SK-N-SH treated with all-trans-retinoic acid at 6 μM for 48 hours (cell line): ENCODE measurements around the gene ACOT7.

Experiments used
- ATAC-seq: fragments of 200-7000 bp; cut with Tn5 transposase; 3 replicates; pipeline ENCODE4 v1.9.1; 2020; ENCODE audit warnings: mild to moderate bottlenecking, moderate library complexity
- ARNTL ChIP-seq: fragments of 450-650 bp; formaldehyde crosslinking; IDR thresholded peaks from 2 replicates; pipeline ENCODE4 v1.5.0; 2020; ENCODE audit warnings: low read depth, mild to moderate bottlenecking, moderate library complexity, borderline replicate concordance
- BACH2 ChIP-seq: fragments of 250-450 bp; sonication (Bioruptor Pico); IDR thresholded peaks from 2 replicates; pipeline ENCODE4 v1.9.0; 2021; ENCODE audit warnings: mild to moderate bottlenecking, borderline replicate concordance
- CSDC2 ChIP-seq: fragments of 250-450 bp; sonication (Bioruptor Pico); IDR thresholded peaks from 2 replicates; pipeline ENCODE4 v1.5.0; 2020; ENCODE audit warnings: mild to moderate bottlenecking, moderate library complexity
- ESRRG ChIP-seq: fragments of 250-450 bp; sonication (Bioruptor Pico); IDR thresholded peaks from 2 replicates; pipeline ENCODE4 v1.6.1; 2021; ENCODE audit warnings: mild to moderate bottlenecking
- ISL1 ChIP-seq: fragments of 250-450 bp; sonication (Bioruptor Pico); IDR thresholded peaks from 2 replicates; pipeline ENCODE4 v2.1.2; 2022; ENCODE audit warnings: mild to moderate bottlenecking, moderate library complexity
- PPARA ChIP-seq: fragments of 250-450 bp; sonication (Bioruptor Pico); IDR thresholded peaks from 2 replicates; pipeline ENCODE4 v1.5.0; 2020; ENCODE audit warnings: mild to moderate bottlenecking, borderline replicate concordance
- RARB ChIP-seq: fragments of 250-450 bp; sonication (Bioruptor Pico); IDR thresholded peaks from 2 replicates; pipeline ENCODE4 v1.8.0; 2021; ENCODE audit warnings: mild to moderate bottlenecking, moderate library complexity
- SNAI2 ChIP-seq: fragments of 250-450 bp; sonication (Bioruptor Pico); IDR thresholded peaks from 2 replicates; pipeline ENCODE4 v1.5.0; 2020; ENCODE audit warnings: mild to moderate bottlenecking, moderate library complexity
- TCF4 ChIP-seq: fragments of 250-450 bp; sonication (Bioruptor Pico); IDR thresholded peaks from 2 replicates; pipeline ENCODE4 v1.8.0; 2021; ENCODE audit warnings: mild to moderate bottlenecking, moderate library complexity, borderline replicate concordance
- TOX ChIP-seq: fragments of 250-450 bp; sonication (Bioruptor Pico); IDR thresholded peaks from 2 replicates; pipeline ENCODE4 v1.8.0; 2021; ENCODE audit warnings: mild to moderate bottlenecking, moderate library complexity, borderline replicate concordance
- ZFP3 ChIP-seq: fragments of 250-450 bp; sonication (Bioruptor Pico); IDR thresholded peaks from 2 replicates; pipeline ENCODE4 v1.5.0; 2020; ENCODE audit warnings: mild to moderate bottlenecking, moderate library complexity
- ZFP30 ChIP-seq: fragments of 450-650 bp; formaldehyde crosslinking; IDR thresholded peaks from 2 replicates; pipeline ENCODE4 v1.5.0; 2022; ENCODE audit warnings: mild to moderate bottlenecking, moderate library complexity
- ZNF565 ChIP-seq: fragments of 450-650 bp; formaldehyde crosslinking; conservative IDR thresholded peaks from 2 replicates; pipeline ENCODE4 v1.5.0; 2020; ENCODE audit warnings: low read depth, mild to moderate bottlenecking, moderate library complexity
- ZNF70 ChIP-seq: fragments of 450-650 bp; formaldehyde crosslinking; IDR thresholded peaks from 2 replicates; pipeline ENCODE4 v1.5.0; 2020; ENCODE audit warnings: mild to moderate bottlenecking, moderate library complexity
- ZNF8 ChIP-seq: fragments of 450-650 bp; formaldehyde crosslinking; IDR thresholded peaks from 2 replicates; pipeline ENCODE4 v1.5.0; 2020; ENCODE audit warnings: mild to moderate bottlenecking, moderate library complexity
- TF ChIP-seq, protein P1 (sequence below): fragments of 250-450 bp; sonication (Bioruptor Pico); IDR thresholded peaks from 2 replicates; pipeline ENCODE4 v1.8.0; 2020; ENCODE audit warnings: mild to moderate bottlenecking, moderate library complexity, borderline replicate concordance
- TF ChIP-seq, protein P2 (sequence below): fragments of 250-450 bp; sonication (Bioruptor Pico); IDR thresholded peaks from 2 replicates; pipeline ENCODE4 v1.5.1; 2021; ENCODE audit warnings: mild to moderate bottlenecking, moderate library complexity
- TF ChIP-seq, protein P3 (sequence below): fragments of 250-450 bp; sonication (Bioruptor Pico); IDR thresholded peaks from 2 replicates; pipeline ENCODE4 v1.5.0; 2020; ENCODE audit warnings: mild to moderate bottlenecking, moderate library complexity
- TF ChIP-seq, protein P4 (sequence below): fragments of 250-450 bp; sonication (Bioruptor Pico); IDR thresholded peaks from 2 replicates; pipeline ENCODE4 v1.8.0; 2021; ENCODE audit warnings: low read depth, mild to moderate bottlenecking, moderate library complexity, borderline replicate concordance
- TF ChIP-seq, protein P5 (sequence below): fragments of 250-450 bp; sonication (Bioruptor Pico); IDR thresholded peaks from 2 replicates; pipeline ENCODE4 v1.5.1; 2020; ENCODE audit warnings: low read depth, mild to moderate bottlenecking, moderate library complexity

ACOT7 gene

DNA sequence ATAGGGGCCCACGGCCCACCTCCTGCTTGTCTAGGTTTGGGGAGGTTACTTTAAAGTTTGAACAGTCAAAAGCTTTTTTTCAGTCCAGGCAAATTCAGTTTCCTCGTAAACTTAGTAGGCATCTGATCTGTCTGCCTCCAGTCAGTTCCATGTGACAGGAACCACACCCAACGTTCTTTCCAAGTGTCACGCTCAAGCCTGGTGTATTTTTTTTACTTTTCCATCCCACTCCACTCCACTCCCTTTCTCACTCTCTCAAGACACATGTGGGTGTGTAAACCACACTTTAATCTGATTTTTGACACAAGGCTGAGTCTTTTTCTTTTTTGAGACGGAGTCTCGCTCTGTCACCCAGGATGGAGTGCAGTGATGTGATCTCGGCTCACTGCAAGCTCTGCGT, 72.4 kb downstream of the ACOT7 start:
- no peak for ATAC-seq
- no peak for TF ChIP-seq ZNF70 (CRISPR knock-in tag)
- TF ChIP-seq, protein P1, sequence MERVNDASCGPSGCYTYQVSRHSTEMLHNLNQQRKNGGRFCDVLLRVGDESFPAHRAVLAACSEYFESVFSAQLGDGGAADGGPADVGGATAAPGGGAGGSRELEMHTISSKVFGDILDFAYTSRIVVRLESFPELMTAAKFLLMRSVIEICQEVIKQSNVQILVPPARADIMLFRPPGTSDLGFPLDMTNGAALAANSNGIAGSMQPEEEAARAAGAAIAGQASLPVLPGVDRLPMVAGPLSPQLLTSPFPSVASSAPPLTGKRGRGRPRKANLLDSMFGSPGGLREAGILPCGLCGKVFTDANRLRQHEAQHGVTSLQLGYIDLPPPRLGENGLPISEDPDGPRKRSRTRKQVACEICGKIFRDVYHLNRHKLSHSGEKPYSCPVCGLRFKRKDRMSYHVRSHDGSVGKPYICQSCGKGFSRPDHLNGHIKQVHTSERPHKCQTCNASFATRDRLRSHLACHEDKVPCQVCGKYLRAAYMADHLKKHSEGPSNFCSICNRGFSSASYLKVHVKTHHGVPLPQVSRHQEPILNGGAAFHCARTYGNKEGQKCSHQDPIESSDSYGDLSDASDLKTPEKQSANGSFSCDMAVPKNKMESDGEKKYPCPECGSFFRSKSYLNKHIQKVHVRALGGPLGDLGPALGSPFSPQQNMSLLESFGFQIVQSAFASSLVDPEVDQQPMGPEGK (CRISPR knock-in tag): no peak
- TF ChIP-seq, protein P2, sequence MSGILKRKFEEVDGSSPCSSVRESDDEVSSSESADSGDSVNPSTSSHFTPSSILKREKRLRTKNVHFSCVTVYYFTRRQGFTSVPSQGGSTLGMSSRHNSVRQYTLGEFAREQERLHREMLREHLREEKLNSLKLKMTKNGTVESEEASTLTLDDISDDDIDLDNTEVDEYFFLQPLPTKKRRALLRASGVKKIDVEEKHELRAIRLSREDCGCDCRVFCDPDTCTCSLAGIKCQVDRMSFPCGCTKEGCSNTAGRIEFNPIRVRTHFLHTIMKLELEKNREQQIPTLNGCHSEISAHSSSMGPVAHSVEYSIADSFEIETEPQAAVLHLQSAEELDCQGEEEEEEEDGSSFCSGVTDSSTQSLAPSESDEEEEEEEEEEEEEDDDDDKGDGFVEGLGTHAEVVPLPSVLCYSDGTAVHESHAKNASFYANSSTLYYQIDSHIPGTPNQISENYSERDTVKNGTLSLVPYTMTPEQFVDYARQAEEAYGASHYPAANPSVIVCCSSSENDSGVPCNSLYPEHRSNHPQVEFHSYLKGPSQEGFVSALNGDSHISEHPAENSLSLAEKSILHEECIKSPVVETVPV (CRISPR knock-in tag): no peak

DNA sequence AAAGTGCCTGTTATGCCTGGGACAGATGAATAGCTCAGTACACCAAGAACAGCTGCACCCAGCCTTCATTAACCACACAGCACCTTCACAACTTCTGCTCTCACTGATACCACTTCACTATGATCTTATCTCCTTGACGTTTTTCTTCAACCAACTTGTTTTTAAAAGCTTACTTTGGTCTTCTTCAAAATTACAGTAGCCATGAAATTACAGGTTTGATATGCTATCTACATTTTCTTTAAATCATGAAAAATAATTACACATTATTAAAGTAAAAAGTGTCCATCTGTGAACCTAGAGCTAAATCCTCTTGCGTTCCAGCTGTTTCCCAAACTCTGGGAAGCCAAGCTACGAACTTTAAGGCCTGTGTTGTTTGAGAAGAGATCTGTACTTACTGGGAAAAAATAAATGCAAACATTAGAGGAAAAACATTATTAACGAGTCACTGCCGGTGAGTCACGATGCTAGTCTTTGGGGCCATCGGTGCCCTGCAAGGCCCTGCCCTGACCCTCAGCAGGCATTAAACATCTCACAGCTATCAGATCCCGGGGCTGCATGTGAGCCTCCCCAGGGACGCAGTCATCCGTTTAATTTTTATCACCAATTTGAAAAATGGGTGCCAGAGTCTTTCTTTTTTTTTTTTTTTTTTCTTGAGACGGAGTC, 76.3 kb downstream of the ACOT7 start:
- ATAC-seq: no peak; the same call in 2 of the 3 replicates
- no peak for TF ChIP-seq ZNF8 (CRISPR knock-in tag)
- TF ChIP-seq, protein P3, sequence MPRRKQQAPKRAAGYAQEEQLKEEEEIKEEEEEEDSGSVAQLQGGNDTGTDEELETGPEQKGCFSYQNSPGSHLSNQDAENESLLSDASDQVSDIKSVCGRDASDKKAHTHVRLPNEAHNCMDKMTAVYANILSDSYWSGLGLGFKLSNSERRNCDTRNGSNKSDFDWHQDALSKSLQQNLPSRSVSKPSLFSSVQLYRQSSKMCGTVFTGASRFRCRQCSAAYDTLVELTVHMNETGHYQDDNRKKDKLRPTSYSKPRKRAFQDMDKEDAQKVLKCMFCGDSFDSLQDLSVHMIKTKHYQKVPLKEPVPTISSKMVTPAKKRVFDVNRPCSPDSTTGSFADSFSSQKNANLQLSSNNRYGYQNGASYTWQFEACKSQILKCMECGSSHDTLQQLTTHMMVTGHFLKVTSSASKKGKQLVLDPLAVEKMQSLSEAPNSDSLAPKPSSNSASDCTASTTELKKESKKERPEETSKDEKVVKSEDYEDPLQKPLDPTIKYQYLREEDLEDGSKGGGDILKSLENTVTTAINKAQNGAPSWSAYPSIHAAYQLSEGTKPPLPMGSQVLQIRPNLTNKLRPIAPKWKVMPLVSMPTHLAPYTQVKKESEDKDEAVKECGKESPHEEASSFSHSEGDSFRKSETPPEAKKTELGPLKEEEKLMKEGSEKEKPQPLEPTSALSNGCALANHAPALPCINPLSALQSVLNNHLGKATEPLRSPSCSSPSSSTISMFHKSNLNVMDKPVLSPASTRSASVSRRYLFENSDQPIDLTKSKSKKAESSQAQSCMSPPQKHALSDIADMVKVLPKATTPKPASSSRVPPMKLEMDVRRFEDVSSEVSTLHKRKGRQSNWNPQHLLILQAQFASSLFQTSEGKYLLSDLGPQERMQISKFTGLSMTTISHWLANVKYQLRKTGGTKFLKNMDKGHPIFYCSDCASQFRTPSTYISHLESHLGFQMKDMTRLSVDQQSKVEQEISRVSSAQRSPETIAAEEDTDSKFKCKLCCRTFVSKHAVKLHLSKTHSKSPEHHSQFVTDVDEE: no peak
- no peak for TF ChIP-seq ZFP30 (CRISPR knock-in tag)
- TF ChIP-seq ISL1 (CRISPR knock-in tag): no peak
- TF ChIP-seq CSDC2 (CRISPR knock-in tag): no peak
- TF ChIP-seq ARNTL (CRISPR knock-in tag): no peak
- no peak for TF ChIP-seq ZFP3 (CRISPR knock-in tag)
- TF ChIP-seq ZNF70 (CRISPR knock-in tag): no peak
- TF ChIP-seq PPARA (CRISPR knock-in tag): no peak
- TF ChIP-seq ESRRG (CRISPR knock-in tag): no peak

DNA sequence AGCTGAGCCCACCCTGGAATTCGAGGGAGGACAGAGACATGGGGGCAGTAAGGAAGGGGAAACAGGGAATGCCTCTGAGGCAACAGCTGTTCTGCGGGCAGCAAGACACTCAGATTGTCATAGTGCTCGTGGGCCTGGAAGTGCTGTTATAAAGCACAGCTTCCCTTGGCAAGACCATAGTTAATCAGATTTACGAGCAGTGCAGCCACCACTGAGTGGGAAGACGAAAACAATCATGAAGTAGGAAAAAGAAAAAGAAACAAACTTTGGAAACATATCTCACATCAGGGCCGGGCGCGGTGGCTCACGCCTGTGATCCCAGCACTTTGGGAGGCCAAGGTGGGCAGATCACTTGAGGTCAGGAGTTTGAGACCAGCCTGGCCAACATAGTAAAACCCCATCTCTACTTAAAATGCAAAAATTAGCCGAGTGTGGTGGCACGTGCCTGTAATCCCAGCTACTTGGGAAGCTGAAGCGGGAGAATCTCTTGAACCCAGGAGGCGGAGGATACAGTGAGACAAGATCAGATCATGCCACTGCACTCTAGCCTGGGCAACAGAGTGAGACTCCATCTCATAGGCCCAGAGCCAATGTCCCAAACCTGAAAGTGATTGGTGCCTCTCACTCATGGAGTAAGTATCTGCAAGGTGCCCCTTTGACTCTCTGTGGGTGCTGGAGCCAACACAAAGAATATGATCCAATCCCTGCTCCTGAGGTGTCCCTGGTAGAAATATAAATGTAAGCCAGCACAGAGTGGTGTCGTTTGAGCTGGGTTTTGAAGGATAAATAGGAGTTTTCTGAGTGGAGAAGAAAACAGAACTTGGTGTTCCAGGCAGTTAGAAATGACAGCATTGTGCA, 77.1 kb downstream of the ACOT7 start:
- TF ChIP-seq TCF4 (CRISPR knock-in tag) (no peak), ZFP3 (CRISPR knock-in tag) (peak; percentile 99)
- TF ChIP-seq, all 23 proteins: peak for 1
- ATAC-seq: no peak

DNA sequence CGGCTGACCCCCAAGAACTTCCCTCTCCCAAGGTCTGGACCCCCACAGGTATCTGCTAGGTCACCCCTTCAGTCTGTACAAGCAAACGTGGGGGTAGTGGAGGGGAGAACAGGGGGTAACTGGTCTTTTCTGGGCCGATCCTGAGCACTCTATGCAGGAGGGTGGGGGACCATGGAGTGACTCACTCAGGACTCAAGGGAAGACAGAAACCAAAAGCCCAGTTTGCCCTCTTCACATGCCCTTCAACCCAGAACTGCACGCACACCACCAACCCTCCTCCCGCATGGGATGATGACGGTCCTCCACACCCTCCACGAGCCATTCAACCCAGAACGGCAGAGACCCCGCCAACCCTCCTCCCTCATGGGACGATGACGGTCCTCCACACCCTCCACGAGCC, 79.1 kb downstream of the ACOT7 start:
- no peak for ATAC-seq
- TF ChIP-seq, protein P4, sequence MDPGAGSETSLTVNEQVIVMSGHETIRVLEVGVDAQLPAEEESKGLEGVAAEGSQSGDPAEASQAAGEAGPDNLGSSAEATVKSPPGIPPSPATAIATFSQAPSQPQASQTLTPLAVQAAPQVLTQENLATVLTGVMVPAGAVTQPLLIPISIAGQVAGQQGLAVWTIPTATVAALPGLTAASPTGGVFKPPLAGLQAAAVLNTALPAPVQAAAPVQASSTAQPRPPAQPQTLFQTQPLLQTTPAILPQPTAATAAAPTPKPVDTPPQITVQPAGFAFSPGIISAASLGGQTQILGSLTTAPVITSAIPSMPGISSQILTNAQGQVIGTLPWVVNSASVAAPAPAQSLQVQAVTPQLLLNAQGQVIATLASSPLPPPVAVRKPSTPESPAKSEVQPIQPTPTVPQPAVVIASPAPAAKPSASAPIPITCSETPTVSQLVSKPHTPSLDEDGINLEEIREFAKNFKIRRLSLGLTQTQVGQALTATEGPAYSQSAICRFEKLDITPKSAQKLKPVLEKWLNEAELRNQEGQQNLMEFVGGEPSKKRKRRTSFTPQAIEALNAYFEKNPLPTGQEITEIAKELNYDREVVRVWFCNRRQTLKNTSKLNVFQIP (CRISPR knock-in tag): no peak
- TF ChIP-seq ZNF8 (CRISPR knock-in tag): no peak
- TF ChIP-seq SNAI2: no peak
- TF ChIP-seq BACH2 (CRISPR knock-in tag): no peak
- no peak for TF ChIP-seq CSDC2 (CRISPR knock-in tag)
- TF ChIP-seq, protein P3: no peak
- no peak for TF ChIP-seq PPARA (CRISPR knock-in tag)
- TF ChIP-seq, protein P5, sequence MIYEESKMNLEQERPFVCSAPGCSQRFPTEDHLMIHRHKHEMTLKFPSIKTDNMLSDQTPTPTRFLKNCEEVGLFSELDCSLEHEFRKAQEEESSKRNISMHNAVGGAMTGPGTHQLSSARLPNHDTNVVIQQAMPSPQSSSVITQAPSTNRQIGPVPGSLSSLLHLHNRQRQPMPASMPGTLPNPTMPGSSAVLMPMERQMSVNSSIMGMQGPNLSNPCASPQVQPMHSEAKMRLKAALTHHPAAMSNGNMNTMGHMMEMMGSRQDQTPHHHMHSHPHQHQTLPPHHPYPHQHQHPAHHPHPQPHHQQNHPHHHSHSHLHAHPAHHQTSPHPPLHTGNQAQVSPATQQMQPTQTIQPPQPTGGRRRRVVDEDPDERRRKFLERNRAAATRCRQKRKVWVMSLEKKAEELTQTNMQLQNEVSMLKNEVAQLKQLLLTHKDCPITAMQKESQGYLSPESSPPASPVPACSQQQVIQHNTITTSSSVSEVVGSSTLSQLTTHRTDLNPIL (CRISPR knock-in tag): no peak
- no peak for TF ChIP-seq RARB
- no peak for TF ChIP-seq ZNF565 (CRISPR knock-in tag)
- TF ChIP-seq, protein P1 (CRISPR knock-in tag): no peak
- TF ChIP-seq TOX (CRISPR knock-in tag): no peak
- no peak for TF ChIP-seq ZNF70 (CRISPR knock-in tag)
